ENCODE data around the gene GPR68.
"Not testable (repeated sequence)": the region's sequence is repeated elsewhere in the genome, so short reads cannot be mapped to it uniquely, and the experiment has no call there.

The GPR68 gene

GRCh38 chr14:91252871-91253794 is 8.6 kb upstream of the GPR68 start:
- peak in 4 of 6 experiments; percentile 23 to 44 (median 28) for DNase-seq

GRCh38 chr14:91250912-91251311 is 6.4 kb upstream of the GPR68 start:
- no peak for DNase-seq

GRCh38 chr14:91249841-91250616 is 5.5 kb upstream of the GPR68 start:
- DNase-seq: peak in 3 of 6 experiments; percentile 25 to 67 (median 42)

- peak; percentile 60 to 89 (median 81) for DNase-seq
Measured at GRCh38 chr14:91246051-91246852, 1.7 kb upstream of the GPR68 start.

- not testable (repeated sequence) for DNase-seq
Measured at GRCh38 chr14:91245616-91246015, 1.1 kb upstream of the GPR68 start.

- DNase-seq: peak; percentile 30 to 79 (median 64)
Measured at GRCh38 chr14:91245029-91245428, 525 bp upstream of the GPR68 start.

- peak in 1 of 6 experiments; percentile 30 for DNase-seq
Measured at GRCh38 chr14:91243074-91243471, 1.4 kb downstream of the GPR68 start.

GRCh38 chr14:91242635-91243034 is 1.9 kb downstream of the GPR68 start:
- no peak for DNase-seq

- peak in 3 of 6 experiments; percentile 12 to 48 (median 31) for DNase-seq
Measured at GRCh38 chr14:91241863-91242262, 2.6 kb downstream of the GPR68 start.

GRCh38 chr14:91238661-91239060 is 5.8 kb downstream of the GPR68 start:
- DNase-seq: no peak

GRCh38 chr14:91238085-91238484 is 6.4 kb downstream of the GPR68 start:
- DNase-seq: no peak

GRCh38 chr14:91237219-91237618 is 7.3 kb downstream of the GPR68 start:
- no peak for DNase-seq

- DNase-seq: no peak
Measured at GRCh38 chr14:91235841-91236240, 8.7 kb downstream of the GPR68 start.

- no peak for DNase-seq
Measured at GRCh38 chr14:91234791-91235114, 9.8 kb downstream of the GPR68 start.

GRCh38 chr14:91233936-91234790 is 10.3 kb downstream of the GPR68 start:
- no peak for DNase-seq

- DNase-seq: no peak
Measured at GRCh38 chr14:91232603-91233002, 11.9 kb downstream of the GPR68 start.

- DNase-seq: no peak
Measured at GRCh38 chr14:91232052-91232451, 12.5 kb downstream of the GPR68 start.

- DNase-seq: no peak
Measured at GRCh38 chr14:91231446-91231845, 13.1 kb downstream of the GPR68 start.

- no peak for DNase-seq
Measured at GRCh38 chr14:91230397-91231035, 14.0 kb downstream of the GPR68 start.

GRCh38 chr14:91229743-91230200 is 14.7 kb downstream of the GPR68 start:
- peak in 5 of 6 experiments; percentile 23 to 83 (median 73) for DNase-seq

- no peak for DNase-seq
Measured at GRCh38 chr14:91229005-91229382, 15.5 kb downstream of the GPR68 start.

Data from stimulated activated naive CD4-positive, alpha-beta T cell (primary cell).